GM19328 (cell line): ENCODE results near the gene RBM20.

Source experiments
- ATAC-seq: cut with Tn5 transposase; IDR thresholded peaks from one replicate; pipeline ENCODE4 v1.9.1; 2021; ENCODE audit warnings: mild to moderate bottlenecking, moderate library complexity; ENCODE audit not compliant: unreplicated experiment

Gene RBM20

DNA sequence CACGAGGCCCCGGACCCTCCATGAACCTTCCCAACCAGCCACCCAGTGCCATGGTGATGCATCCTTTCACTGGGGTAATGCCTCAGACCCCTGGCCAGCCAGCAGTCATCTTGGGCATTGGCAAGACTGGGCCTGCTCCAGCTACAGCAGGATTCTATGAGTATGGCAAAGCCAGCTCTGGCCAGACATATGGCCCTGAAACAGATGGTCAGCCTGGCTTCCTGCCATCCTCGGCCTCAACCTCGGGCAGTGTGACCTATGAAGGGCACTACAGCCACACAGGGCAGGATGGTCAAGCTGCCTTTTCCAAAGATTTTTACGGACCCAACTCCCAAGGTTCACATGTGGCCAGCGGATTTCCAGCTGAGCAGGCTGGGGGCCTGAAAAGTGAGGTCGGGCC lies 137.0 kb downstream of the RBM20 start:
- ATAC-seq: no peak

- ATAC-seq: no peak
Measured at GRCh38 chr10:110782616-110783015, 138.5 kb downstream of the RBM20 start.

- ATAC-seq: no peak
Measured at GRCh38 chr10:110783509-110784107, 139.5 kb downstream of the RBM20 start.

- ATAC-seq: no peak
Measured at GRCh38 chr10:110784198-110784597, 140.1 kb downstream of the RBM20 start.

DNA sequence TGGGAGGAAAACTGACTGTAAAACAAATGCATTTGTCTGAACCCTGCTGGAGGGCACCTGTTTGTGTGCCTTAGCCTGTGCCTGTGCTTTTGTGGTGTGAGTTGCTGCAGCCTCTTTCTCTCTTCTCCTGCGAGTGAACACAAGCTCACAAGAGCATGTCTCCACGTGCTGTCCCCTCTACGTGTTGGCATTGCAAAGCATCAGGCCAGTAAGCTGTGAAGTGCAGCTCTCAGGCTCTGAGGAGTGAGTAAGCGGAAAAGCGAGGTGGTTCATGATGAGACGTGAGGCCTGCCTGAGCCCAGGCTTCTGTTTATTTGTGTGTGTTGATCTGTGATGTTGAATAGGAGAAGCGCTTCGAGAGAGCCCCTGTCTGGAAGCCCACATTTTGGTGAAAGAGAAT lies 142.0 kb downstream of the RBM20 start:
- ATAC-seq: no peak

GRCh38 chr10:110788620-110789385 lies 144.7 kb downstream of the RBM20 start:
- no peak for ATAC-seq

- ATAC-seq: no peak
Measured at GRCh38 chr10:110789604-110790433, 145.7 kb downstream of the RBM20 start.

DNA sequence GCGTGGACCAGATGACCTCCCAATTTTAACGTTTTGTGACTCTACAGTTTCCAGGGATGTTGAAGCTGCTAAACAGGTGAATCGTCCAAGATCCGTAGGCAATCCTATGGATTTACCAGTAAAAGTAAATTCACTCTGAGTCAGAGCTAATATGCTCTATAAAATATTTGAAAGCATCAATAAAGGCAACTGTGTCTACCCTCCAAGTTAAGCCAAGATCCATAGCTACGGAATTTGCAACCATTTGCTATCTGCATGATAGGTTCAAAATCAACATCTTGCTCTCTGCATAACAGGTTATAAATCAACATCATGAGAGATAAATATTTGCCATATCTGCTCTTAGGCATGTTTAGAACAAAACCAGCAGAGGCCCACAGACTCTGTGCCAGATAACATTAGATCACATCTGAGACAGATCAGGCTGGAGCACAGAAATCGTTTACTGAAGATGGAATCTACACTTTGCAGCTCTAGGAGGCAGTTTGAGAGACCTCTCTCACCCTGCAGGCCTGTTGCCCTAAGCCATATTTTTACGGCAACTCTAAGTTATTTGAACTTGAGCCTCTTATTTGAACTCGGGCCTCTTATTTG lies 146.9 kb downstream of the RBM20 start:
- no peak for ATAC-seq

- no peak for ATAC-seq
Measured at GRCh38 chr10:110791541-110792073, 147.5 kb downstream of the RBM20 start.

- ATAC-seq: no peak
Measured at GRCh38 chr10:110792476-110793125, 148.5 kb downstream of the RBM20 start.

DNA sequence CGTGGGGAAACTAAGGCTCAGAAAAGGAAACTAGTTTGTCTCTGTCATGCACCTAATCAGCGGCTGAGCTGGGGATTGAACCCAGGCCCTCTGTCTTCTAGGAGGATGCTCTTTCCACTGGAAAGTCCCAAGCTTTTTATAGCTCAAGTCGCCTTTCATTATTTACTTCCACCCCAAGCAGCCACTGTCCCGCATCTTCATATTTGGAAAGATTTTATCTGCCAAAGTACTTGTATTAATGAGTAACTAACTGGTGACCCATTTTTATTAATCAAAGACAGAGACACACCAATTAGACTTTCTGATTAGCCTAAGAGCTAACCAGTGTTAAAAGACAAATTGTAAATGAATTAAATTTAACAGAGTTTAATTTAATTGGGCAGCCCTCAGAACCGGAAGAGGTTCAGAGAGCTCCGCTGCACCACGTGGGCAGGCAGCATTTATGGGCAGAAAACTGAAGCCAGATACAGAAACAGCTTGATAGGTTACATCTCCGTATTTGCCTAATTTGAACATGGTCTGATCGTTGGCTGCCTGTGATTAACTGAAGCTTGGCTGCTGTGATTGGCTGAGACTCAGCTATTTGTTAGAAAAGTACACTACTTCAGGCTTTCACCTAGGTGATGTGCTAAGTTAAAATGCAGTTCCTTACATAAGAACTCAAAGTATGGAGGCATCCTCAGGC lies 149.1 kb downstream of the RBM20 start:
- ATAC-seq: no peak

- no peak for ATAC-seq
Measured at GRCh38 chr10:110793886-110794285, 149.8 kb downstream of the RBM20 start.

DNA sequence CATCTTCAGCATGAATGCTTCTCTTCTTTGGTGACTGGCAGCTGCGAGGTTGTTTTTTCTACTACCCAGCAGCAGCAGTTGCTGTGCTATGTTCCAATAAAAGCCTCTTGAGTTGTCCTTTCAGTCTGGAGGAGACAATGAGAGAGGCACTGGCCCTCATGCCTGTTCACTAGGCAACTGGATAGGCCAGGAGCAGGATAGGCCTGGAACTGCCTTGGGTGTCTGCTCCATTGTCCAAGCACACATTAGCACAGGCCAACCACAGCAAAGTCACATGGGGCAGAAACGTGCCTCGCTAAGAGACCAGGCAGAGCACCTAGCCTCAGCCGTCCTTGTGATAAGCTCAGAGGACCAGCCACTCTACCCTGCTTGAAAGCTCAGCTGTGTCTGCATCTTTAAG lies 150.7 kb downstream of the RBM20 start:
- ATAC-seq: no peak

DNA sequence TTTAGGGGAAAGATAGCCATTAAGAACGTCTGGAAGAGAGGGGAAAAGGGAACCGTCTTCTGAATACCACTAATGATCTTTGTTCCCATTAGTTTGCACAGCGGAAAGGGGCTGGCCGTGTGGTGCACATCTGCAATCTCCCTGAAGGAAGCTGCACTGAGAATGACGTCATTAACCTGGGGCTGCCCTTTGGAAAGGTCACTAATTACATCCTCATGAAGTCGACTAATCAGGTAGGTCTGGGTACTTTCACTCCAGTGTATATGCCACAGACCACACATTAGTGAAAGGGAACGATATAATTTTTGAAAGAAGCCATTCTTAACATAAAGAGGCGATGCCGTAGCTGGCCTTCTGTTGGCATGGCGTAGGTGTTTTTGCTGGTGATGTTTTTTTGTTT lies 153.3 kb downstream of the RBM20 start:
- no peak for ATAC-seq

DNA sequence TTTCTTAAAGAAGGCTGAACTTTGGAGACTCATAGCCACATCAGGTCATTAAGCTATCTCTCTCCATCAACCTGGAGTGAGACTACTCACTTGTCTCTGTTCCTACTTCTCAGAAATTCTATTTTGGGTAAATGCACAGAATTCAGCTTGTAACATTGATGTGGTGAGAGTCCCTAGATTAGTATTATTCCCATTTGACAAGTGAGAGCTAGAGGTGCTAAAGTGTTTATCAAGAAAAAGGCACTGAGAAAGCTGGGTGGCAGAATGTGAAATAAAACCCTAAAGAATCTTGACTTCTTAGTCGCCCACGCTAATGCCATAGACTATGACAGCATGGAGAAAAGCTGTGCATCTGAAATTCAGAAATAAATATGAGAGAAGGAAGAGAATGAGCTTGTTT lies 154.2 kb downstream of the RBM20 start:
- no peak for ATAC-seq

DNA sequence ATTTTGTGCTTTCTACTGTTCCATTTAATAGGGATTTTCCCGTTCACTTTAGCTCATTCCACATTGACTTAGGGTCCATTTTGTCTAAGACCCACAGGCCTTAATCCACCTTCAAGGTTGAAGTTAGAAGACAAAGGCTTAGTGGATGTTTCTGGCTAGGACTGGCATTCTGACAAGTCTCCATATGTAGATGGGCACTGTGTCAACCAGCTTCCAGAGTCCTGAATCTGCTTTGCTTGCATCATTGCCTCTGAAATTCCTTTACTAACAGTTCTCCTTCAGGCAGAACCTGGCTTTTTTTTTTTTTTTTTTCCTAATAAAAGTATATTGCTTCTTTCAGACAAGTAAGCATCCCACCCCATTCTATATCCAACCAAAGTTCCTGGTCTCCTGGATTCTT lies 158.0 kb downstream of the RBM20 start:
- ATAC-seq: no peak

DNA sequence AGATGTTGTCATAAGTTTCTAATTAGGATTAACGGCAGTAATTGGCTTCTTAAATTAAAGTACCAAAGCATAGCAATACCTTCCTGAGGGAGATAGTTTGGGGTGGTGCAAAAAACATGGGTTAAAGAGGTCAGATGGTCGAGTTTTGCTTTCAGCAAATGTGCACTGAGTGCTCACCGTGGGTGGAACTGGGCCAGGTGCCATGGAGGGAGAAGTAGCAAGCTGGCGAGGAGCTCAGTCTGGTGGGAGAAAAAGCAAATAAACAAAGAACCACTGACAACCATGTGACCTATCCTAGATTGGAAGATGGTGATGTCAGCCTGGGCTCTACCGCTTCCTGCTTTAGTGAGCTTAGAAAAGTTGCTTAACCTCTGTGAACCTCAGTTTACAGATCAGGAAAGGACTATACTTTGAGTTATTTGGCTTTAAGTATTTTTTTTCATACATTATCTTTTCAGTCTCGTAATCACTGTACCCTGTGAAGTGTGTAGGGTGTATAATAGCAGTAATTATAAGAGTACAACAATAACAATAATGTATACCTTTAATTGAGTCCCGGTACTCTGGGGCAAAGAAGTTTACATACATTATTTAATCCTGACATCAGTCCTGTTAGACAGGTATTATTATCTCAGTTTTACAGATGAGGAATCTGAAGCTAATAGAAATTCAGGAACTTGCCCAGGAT lies 158.6 kb downstream of the RBM20 start:
- ATAC-seq: peak; percentile 42

DNA sequence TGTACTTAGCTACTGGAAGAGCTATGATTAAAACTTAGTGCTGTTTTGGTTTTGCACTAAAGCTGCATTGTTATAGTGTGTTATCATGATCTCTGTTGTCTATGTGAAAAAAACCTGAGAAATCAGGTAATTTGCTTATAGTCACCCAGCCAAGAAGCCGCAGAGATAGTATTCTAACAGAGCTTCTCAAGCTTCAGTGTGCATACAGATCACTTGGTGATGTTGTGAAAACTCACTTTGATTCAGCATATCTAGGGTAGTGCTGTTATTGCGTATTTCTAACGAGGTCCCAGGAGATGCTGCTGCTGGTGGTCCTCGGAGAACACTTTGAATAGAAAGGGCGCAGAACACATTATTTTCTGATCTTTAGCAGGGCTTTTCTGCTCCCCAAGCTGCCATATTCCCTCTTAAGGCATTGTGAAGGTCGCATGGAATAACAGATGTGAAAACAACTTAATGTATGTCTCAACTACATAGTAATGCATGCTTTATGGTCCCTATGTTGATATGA lies 159.2 kb downstream of the RBM20 start:
- peak; percentile 47 for ATAC-seq

GRCh38 chr10:110803830-110804338 lies 159.7 kb downstream of the RBM20 start:
- peak; percentile 55 for ATAC-seq
